ENCODE data around the gene SLC10A4.

SLC10A4 gene

DNA sequence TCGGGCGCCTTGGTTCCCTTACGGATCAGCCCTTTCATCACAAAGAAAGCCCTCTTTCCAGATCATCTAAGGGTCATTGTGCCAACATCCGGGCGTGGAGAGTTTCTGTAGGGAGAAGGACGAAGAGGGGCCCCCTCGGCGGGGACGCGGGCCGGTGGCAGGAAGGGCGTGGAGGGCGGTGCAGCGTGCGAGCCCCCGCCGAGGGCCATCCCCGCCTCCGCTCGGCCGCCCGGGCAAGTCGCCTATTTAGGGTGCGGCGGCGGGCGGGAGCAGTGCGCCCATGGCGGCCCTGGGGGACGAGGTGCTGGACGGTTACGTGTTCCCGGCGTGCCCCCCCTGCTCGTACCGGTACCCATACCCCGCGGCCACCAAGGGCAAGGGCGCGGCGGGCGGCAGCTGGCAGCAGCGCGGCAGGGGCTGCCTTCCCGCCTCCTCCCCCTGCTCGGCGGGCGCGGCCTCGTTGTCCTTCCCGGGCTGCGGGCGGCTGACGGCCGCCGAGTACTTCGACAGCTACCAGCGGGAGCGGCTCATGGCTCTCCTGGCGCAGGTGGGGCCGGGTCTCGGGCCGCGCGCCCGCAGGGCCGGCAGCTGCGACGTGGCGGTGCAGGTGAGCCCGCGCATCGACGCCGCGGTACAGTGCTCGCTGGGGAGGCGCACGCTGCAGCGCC is 7.0 kb downstream of the SLC10A4 start, which contains the start of gene ZAR1:
ZAR1 (plus strand) TSS at position 241 of the 668 bp plus-strand sequence; CDS start at position 281, 40 bp downstream.
- DNase-seq: no peak

- DNase-seq: no peak
Observed at GRCh38 chr4:48490680-48491513, 7.8 kb downstream of the SLC10A4 start.

DNA sequence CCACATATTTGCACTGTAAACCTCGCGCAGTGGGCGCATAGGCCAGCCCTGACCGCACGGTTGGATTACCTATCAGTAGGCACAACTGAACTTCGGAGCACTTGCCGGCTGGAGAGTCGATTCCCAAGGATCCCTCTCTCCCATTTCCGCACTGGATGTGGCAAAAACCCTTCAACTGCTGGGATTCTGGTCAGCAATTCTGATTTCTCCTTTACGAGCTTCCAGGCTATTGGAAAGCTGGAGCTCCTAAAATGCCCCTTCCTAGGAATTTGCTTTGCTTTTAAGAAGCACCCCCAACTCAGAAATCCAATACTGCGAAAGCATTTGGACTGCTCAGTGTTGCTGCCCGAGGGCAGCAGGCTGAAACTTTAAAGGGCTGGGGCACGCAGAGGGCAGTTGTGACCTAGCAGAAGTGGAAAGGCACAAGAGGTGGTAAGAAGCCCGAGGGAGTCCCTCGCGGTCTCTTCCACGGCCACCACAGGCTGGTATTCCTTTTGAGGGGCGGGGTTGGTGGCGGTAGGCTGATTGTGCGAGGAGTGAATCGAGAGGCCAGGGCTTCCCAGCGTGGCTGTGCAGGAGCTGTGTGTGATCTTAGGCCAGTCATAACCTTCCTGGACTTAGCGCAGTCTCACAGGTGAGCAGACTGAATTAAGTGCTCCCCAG is 8.5 kb downstream of the SLC10A4 start:
- DNase-seq: no peak

DNA sequence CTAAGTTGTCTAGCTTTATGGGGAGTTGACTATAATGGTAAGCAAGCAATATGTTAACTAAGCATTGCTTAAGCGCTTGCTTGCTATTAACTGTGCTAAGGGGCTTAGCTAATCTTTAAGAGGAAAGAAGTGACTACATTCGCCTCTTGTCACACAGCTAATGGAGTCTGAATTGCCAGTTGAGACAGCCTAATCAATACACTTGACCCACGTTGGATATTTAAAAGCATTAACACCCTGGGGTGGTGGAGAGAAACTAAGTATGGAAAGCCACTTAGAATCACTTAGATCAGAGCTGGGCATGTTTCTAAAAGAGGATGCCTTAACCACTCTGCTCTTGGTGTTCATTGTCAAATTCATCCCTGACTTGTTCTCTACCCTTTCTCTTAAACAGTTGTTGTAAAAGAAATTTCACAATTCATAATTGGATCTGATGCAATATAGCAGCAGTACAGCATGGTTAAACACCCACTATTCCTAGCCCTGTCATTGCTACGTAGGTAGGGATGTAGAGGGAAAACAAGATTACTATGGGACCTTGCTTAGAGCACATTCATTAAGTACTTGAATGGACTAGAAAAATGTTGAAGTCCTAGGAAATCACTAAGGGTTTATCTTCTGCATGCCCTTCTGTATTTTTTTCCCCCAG is 10.4 kb downstream of the SLC10A4 start:
- DNase-seq: no peak

DNA sequence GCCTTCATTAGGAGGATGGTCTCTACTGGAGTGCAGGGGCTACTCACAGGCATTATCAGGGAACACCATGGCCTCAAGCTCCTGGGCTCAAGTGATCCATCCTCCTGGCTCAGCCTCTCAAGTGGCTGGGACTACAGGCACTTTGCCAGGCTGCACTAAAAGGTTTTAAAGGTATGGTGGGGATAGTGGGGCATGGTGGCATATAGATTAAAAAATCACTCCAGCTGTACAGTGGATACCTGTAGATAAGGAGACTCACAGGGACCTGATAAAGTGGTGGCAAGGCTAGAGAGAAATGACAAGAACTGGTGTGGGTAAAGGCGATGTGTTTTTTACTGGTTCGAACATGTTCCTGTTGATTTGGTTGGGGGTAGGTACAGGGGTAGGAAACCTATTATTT is 12.8 kb downstream of the SLC10A4 start:
- no peak for DNase-seq

- DNase-seq: no peak
Observed at GRCh38 chr4:48498895-48499294, 15.8 kb downstream of the SLC10A4 start.

DNA sequence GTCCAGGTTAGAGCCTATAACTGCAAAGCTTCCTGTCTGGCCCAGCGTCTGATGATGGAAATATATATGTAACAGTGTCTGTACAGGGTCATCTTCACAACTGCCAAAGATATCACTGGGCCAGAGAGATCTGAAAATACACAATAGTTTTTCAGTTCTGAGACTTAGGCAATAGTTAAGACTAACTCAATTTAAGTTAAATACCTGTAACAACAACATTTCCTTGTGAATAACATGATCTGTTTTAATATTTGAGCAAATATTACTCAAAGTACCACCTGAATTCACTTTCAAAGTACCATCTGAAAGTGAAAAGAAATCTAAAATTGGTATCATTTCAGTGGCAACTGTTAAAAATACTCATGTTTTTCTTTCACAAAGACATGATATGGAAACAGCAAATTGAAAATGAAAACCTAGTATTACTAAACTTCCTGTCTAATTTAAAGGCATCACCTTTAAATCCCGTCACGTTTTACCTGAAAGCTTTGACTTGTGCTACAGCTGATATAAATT is 16.5 kb downstream of the SLC10A4 start:
- DNase-seq: no peak

GRCh38 chr4:48503233-48504025 is 20.3 kb downstream of the SLC10A4 start:
- no peak for DNase-seq

DNA sequence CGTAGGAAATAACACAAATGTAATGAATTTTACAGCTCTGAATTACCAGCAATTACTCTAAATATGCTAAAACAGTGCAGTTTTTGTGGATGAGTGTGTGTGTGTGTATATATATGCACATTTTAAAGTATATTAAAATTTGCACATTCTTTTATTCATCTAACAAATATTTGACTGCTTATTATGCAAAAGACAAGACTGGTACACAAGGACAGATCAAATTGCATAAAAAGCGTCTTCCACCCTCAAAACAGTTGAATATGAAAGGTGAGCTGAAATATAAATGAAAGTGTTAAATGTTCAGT is 20.8 kb downstream of the SLC10A4 start:
- DNase-seq: no peak

- no peak for DNase-seq
Observed at GRCh38 chr4:48504352-48504751, 21.2 kb downstream of the SLC10A4 start.

- DNase-seq: no peak
Observed at GRCh38 chr4:48506716-48507115, 23.6 kb downstream of the SLC10A4 start.

GRCh38 chr4:48509543-48509942 is 26.4 kb downstream of the SLC10A4 start:
- no peak for DNase-seq

DNA sequence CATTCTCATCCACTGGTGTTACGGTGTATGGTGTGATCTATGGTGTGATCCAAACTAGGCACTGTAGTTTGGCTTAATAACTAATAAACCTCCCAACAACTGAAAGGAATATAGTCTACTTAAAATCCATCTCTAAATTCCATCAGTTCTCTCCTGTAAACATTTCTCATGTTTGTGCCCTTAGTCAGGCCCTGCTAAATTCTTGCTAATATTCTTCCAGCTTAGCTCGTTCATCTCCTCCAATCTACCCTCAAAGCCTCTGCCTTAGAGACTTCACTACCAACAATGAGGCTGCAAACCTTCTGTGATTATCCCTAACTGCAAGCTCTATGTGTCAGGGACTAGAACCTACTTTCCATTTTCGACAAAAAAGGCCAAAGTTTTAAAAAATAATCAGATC is 35.0 kb downstream of the SLC10A4 start:
- no peak for DNase-seq

GRCh38 chr4:48526406-48526805 is 43.3 kb downstream of the SLC10A4 start:
- DNase-seq: no peak

DNA sequence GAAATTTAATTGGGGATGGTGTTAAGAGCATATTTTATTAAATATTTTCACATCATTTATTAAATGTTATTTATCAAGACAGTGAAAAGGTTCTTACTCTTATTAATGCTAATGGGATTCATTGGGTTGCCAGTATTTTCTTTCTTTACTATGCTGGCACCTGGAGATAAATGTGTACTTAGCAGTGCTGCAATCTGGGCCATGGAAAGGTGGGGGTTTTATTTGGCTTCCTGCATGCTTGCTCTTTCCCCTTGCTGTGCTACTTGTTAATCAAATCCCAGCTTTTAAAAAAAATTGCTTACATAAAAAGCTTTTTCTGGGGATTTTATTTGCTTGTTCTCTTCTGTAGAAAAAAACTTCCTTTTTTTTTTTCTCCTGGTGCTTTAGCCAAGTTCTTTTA is 55.2 kb downstream of the SLC10A4 start:
- no peak for DNase-seq

Measured in central memory CD4-positive, alpha-beta T cell (primary cell).